Neuronal stem cell (in vitro differentiated cells): ENCODE measurements around the gene SLC35F4.

ENCODE experiments used
- DNase-seq: peaks from one replicate; pipeline ENCODE4 v3.0.0-alpha.2; 2013; ENCODE audit warnings: low spot score
- H2AFZ ChIP-seq: one replicate; pipeline ENCODE4 v1.6.1; 2013; ENCODE audit warnings: mild to moderate bottlenecking, low read length, inconsistent platforms
- H2AK5ac ChIP-seq: 2 replicates; pipeline ENCODE4 v1.6.1; 2013; ENCODE audit warnings: low read depth, mild to moderate bottlenecking, inconsistent platforms, low read length, moderate library complexity, mixed read lengths
- H2BK120ac ChIP-seq: 2 replicates; pipeline ENCODE4 v1.6.1; 2013; ENCODE audit warnings: low read depth, mild to moderate bottlenecking, inconsistent platforms, low read length, moderate library complexity, mixed read lengths
- H2BK12ac ChIP-seq: one replicate; pipeline ENCODE4 v1.6.1; 2013; ENCODE audit warnings: low read length, inconsistent platforms
- H2BK15ac ChIP-seq: 2 replicates; pipeline ENCODE4 v1.6.1; 2013; ENCODE audit warnings: mild to moderate bottlenecking, low read length, inconsistent platforms, mixed read lengths
- H2BK5ac ChIP-seq: one replicate; pipeline ENCODE4 v1.6.1; 2013; ENCODE audit warnings: inconsistent platforms, mild to moderate bottlenecking, low read length, moderate library complexity
- H3K14ac ChIP-seq: one replicate; pipeline ENCODE4 v1.6.1; 2013; ENCODE audit warnings: low read length, inconsistent platforms
- H3K18ac ChIP-seq: 2 replicates; pipeline ENCODE4 v1.6.1; 2013; ENCODE audit warnings: low read length, inconsistent platforms
- H3K23ac ChIP-seq: 2 replicates; pipeline ENCODE4 v1.6.1; 2013; ENCODE audit warnings: low read depth, mild to moderate bottlenecking, mixed read lengths, low read length, inconsistent platforms; ENCODE audit not compliant: poor library complexity
- H3K27ac ChIP-seq: replicated peaks from 3 replicates; pipeline ENCODE4 v1.5.1; 2013; ENCODE audit warnings: low read length, inconsistent platforms
- H3K27me3 ChIP-seq, 3 experiments: 2 replicates each; pipeline ENCODE4 v1.6.1; 2013; ENCODE audit warnings: low read length in 3 of 3, mild to moderate bottlenecking in 2 of 3, inconsistent platforms in 1 of 3, low read depth in 1 of 3, mixed read lengths in 1 of 3, moderate library complexity in 1 of 3; ENCODE audit not compliant: control insufficient read depth in 3 of 3, insufficient read depth in 3 of 3
- H3K36me3 ChIP-seq, 2 donors: replicated peaks in 1 of 2; 2 replicates each; pipeline ENCODE4 v1.6.1; 2013; ENCODE audit warnings: low read length in 2 of 2; ENCODE audit not compliant: control insufficient read depth in 2 of 2, insufficient read depth in 2 of 2
- H3K4ac ChIP-seq: 2 replicates; pipeline ENCODE4 v1.6.1; 2013; ENCODE audit warnings: inconsistent platforms, mild to moderate bottlenecking, low read length, moderate library complexity
- H3K4me1 ChIP-seq, 2 donors: 1 replicate in 1 of 2; 2 replicates in 1 of 2; pipeline ENCODE4 v1.6.1; 2013; ENCODE audit warnings: low read length in 2 of 2, low read depth in 1 of 2; ENCODE audit not compliant: control insufficient read depth in 2 of 2, insufficient read depth in 1 of 2
- H3K4me2 ChIP-seq: one replicate; pipeline ENCODE4 v1.6.1; 2013; ENCODE audit warnings: mild to moderate bottlenecking, low read length, inconsistent platforms; ENCODE audit not compliant: insufficient read depth, poor library complexity, severe bottlenecking
- H3K4me3 ChIP-seq, 2 donors: 2 replicates each; pipeline ENCODE4 v1.5.1; 2013; ENCODE audit warnings: low read length in 2 of 2, mild to moderate bottlenecking in 2 of 2, inconsistent platforms in 1 of 2, moderate library complexity in 1 of 2
- H3K79me1 ChIP-seq: one replicate; pipeline ENCODE4 v1.6.1; 2013; ENCODE audit warnings: low read depth, mild to moderate bottlenecking, inconsistent platforms, low read length, moderate library complexity
- H3K9ac ChIP-seq: one replicate; pipeline ENCODE4 v1.6.1; 2013; ENCODE audit warnings: mild to moderate bottlenecking, low read depth, low read length, inconsistent platforms; ENCODE audit not compliant: poor library complexity
- H3K9me3 ChIP-seq, 2 donors: replicated peaks in 1 of 2; 2 replicates each; pipeline versions ENCODE3 to v1.6.1; 2013; ENCODE audit warnings: low read length in 2 of 2, mild to moderate bottlenecking in 2 of 2, inconsistent platforms in 1 of 2, low read depth in 1 of 2, mixed read lengths in 1 of 2, moderate library complexity in 1 of 2; ENCODE audit not compliant: control insufficient read depth in 2 of 2, insufficient read depth in 1 of 2
- H4K8ac ChIP-seq: one replicate; pipeline ENCODE4 v1.6.1; 2013; ENCODE audit warnings: low read depth, mild to moderate bottlenecking, inconsistent platforms, low read length, moderate library complexity
- H4K91ac ChIP-seq: one replicate; pipeline ENCODE4 v1.6.1; 2013; ENCODE audit warnings: low read length, low read depth, mild to moderate bottlenecking, inconsistent platforms; ENCODE audit not compliant: poor library complexity
- WGBS, 2 donors: extraction: QIAGEN DNeasy Blood & Tissue Kit; methylation state at CpG; one replicate each; pipeline ENCODE4 v1.1.7; 2013; ENCODE audit warnings: missing lambda C conversion rate in 2 of 2, mixed read lengths in 1 of 2; ENCODE audit not compliant: insufficient read length in 2 of 2, insufficient replicate concordance in 1 of 2; ENCODE audit errors: extremely low coverage in 2 of 2; 5-methylcytosine and 5-hydroxymethylcytosine counted together

Gene SLC35F4

GRCh38 chr14:57833323-57833722 is 32.6 kb downstream of the SLC35F4 start:
- H2BK12ac ChIP-seq, result no peak overlapping the region
- no peak overlapping the region for H2BK15ac ChIP-seq
- no peaks in the 10 kb centered on the region for H3K27me3 ChIP-seq
- H3K14ac ChIP-seq, result no peak overlapping the region
- H3K9me3 ChIP-seq, result no peaks in the 10 kb centered on the region
- H3K4me1 ChIP-seq, result peaks cover 0 to 4% of the 10 kb centered on the region in 2 donors
- H3K4me3 ChIP-seq, result no peak overlapping the region
- DNase-seq, result no peak
- no peak overlapping the region for H4K91ac ChIP-seq
- H3K36me3 ChIP-seq, result no peaks in the 10 kb centered on the region
- H3K4me2 ChIP-seq, result no peak overlapping the region
- no peak overlapping the region for H3K18ac ChIP-seq
- H3K27ac ChIP-seq, result no peak overlapping the region
- H4K8ac ChIP-seq, result no peak overlapping the region
- H2BK5ac ChIP-seq, result no peak overlapping the region
- no peak overlapping the region for H3K4ac ChIP-seq
- H2AFZ ChIP-seq, result no peak overlapping the region
- H3K9ac ChIP-seq, result no peak overlapping the region
- no peak overlapping the region for H3K23ac ChIP-seq
- no peak overlapping the region for H2BK120ac ChIP-seq
- no peaks in the 10 kb centered on the region for H3K79me1 ChIP-seq
- WGBS, 2 donors, result no CpG with 5 or more reads among the region's 3 CpGs
- H2AK5ac ChIP-seq, result no peak overlapping the region

DNA sequence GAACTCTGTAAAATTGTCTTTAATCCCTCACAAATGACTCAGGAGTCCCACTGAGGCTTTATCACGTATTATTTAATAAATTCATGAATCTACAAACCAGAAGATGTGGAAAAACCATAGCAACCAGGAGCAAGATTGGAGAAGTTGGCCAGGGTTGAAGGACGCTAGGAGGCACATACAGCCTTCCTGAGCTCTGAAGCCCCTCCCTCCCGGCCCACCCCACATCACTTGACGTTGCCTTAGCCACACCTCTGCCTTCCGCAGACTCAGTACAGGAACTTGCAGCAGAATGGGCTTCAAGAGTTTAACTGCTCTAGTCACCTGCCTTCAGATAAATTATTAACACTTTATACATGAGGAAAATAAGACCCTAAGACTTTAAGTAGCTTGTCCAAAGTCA is 33.9 kb downstream of the SLC35F4 start:
- Histone ChIP-seq H3K23ac (no peak overlapping the region), H2AFZ (no peak overlapping the region), H3K79me1 (no peaks in the 10 kb centered on the region), H4K8ac (no peak overlapping the region), H2BK5ac (no peak overlapping the region), H3K4ac (no peak overlapping the region), H3K36me3 (no peaks in the 10 kb centered on the region), H2AK5ac (no peak overlapping the region), H3K27me3 (no peaks in the 10 kb centered on the region), H2BK15ac (no peak overlapping the region), H3K4me2 (no peak overlapping the region), H3K4me1 (peaks cover 0 to 4% of the 10 kb centered on the region in 2 donors), H3K9me3 (no peaks in the 10 kb centered on the region), H3K27ac (no peak overlapping the region), H2BK120ac (no peak overlapping the region), H2BK12ac (no peak overlapping the region), H3K18ac (no peak overlapping the region), H3K4me3 (no peak overlapping the region), H3K9ac (no peak overlapping the region), H4K91ac (no peak overlapping the region), H3K14ac (no peak overlapping the region)
- no CpG with 5 or more reads among the region's 5 CpGs for WGBS, 2 donors
- DNase-seq, result peak; percentile 12

DNA sequence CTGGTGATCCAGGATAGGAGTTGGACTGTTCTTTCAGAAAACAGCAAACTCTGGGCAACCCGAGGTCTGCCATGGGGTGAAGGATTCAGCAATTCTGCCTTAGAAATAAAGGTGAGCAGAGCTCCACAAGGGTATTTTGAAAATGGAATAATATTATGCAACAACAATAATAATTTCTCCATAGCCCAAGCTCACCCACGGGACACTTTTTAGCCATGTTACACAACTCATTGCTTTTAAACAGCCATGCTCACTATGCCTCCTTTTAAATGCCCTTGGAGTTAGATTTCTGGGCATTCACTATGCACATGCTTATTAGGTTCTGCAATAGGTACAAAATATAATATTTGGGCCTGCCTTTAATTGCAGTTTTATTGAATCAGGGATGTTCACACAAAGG is 37.2 kb downstream of the SLC35F4 start:
- Histone ChIP-seq H3K4me2 (no peak overlapping the region), H2BK12ac (no peak overlapping the region), H3K9me3 (no peaks in the 10 kb centered on the region), H2BK5ac (no peak overlapping the region), H4K91ac (no peak overlapping the region), H3K27ac (no peak overlapping the region), H2AFZ (no peak overlapping the region), H2BK120ac (no peak overlapping the region), H3K4me1 (no peaks in the 10 kb centered on the region), H2AK5ac (no peak overlapping the region), H3K14ac (no peak overlapping the region), H3K9ac (no peak overlapping the region), H4K8ac (no peak overlapping the region), H3K4me3 (no peak overlapping the region), H3K18ac (no peak overlapping the region), H3K36me3 (no peaks in the 10 kb centered on the region), H2BK15ac (no peak overlapping the region), H3K79me1 (no peaks in the 10 kb centered on the region), H3K23ac (no peak overlapping the region), H3K4ac (no peak overlapping the region), H3K27me3 (no peaks in the 10 kb centered on the region)
- no peak for DNase-seq
- WGBS, 2 donors, result no CpG with 5 or more reads among the region's 2 CpGs

DNA sequence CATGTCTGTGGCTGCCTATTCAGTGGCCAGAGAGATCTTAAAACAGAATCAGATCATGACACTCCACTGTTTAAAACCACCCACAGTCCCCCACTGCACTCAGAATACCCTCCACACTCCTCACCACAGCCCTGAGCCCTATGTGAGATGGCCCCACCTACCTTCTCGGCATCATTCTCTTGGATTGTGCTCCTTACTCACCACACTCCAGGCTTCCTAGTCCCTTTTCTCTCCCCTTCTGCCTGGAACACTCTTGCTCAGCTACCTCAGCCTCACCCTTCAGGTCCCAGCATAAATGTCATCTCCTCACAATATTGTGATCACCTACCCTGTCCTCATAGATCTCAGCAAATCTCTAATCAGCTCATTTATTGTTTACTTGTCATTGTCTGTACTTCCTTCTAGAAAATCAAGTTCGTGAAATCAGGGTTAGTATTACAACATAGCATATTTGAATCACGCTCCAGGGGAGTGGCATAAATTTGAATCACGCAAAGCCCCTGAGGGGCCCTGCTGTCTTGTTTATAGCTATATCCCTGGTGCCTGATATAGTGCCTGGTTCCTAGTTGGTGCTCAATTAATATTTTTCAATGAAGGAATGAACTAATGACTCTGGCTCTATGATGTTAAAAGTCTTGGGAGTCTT is 42.8 kb downstream of the SLC35F4 start:
- no peak overlapping the region for H2BK120ac ChIP-seq
- H4K91ac ChIP-seq, result no peak overlapping the region
- no peak overlapping the region for H2AK5ac ChIP-seq
- H3K9ac ChIP-seq, result no peak overlapping the region
- no peaks in the 10 kb centered on the region for H3K9me3 ChIP-seq
- no peak overlapping the region for H3K23ac ChIP-seq
- WGBS, 2 donors, result no CpG with 5 or more reads among the region's 4 CpGs
- H3K36me3 ChIP-seq, result no peaks in the 10 kb centered on the region
- H3K27me3 ChIP-seq, result no peaks in the 10 kb centered on the region
- no peak overlapping the region for H2BK15ac ChIP-seq
- no peaks in the 10 kb centered on the region for H3K4me1 ChIP-seq
- H3K27ac ChIP-seq, result no peak overlapping the region
- H3K4ac ChIP-seq, result no peak overlapping the region
- H4K8ac ChIP-seq, result no peak overlapping the region
- no peak for DNase-seq
- H2AFZ ChIP-seq, result no peak overlapping the region
- no peak overlapping the region for H3K14ac ChIP-seq
- H2BK12ac ChIP-seq, result no peak overlapping the region
- no peak overlapping the region for H3K4me3 ChIP-seq
- peak overlapping the region; percentile 48 for H3K18ac ChIP-seq
- H3K79me1 ChIP-seq, result no peaks in the 10 kb centered on the region
- no peak overlapping the region for H2BK5ac ChIP-seq
- H3K4me2 ChIP-seq, result no peak overlapping the region
